ENCODE measurements around the gene CSE1L.
"Not testable (repeated sequence)": the region's sequence is repeated elsewhere in the genome, so short reads cannot be mapped to it uniquely, and the experiment has no call there.

CSE1L gene

GRCh38 chr20:49046087-49046900 lies at the start of gene CSE1L:
Gene CSE1L (plus strand): TSS chr20:49046312. CDS start chr20:49058464, 12,152 bp downstream.
- TF ChIP-seq, protein P1, sequence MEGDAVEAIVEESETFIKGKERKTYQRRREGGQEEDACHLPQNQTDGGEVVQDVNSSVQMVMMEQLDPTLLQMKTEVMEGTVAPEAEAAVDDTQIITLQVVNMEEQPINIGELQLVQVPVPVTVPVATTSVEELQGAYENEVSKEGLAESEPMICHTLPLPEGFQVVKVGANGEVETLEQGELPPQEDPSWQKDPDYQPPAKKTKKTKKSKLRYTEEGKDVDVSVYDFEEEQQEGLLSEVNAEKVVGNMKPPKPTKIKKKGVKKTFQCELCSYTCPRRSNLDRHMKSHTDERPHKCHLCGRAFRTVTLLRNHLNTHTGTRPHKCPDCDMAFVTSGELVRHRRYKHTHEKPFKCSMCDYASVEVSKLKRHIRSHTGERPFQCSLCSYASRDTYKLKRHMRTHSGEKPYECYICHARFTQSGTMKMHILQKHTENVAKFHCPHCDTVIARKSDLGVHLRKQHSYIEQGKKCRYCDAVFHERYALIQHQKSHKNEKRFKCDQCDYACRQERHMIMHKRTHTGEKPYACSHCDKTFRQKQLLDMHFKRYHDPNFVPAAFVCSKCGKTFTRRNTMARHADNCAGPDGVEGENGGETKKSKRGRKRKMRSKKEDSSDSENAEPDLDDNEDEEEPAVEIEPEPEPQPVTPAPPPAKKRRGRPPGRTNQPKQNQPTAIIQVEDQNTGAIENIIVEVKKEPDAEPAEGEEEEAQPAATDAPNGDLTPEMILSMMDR (IDR thresholded peaks at IDR 0.05; ENCODE audit: insufficient read depth, low read depth, low read length, missing control alignments), result peak; percentile 14
- peak within 1 kb of the TSS; percentile 92 for H3K4me3 ChIP-seq (ENCODE audit: low read length)
- DNase-seq (ENCODE audit: low read depth), result peak; percentile 96

DNA sequence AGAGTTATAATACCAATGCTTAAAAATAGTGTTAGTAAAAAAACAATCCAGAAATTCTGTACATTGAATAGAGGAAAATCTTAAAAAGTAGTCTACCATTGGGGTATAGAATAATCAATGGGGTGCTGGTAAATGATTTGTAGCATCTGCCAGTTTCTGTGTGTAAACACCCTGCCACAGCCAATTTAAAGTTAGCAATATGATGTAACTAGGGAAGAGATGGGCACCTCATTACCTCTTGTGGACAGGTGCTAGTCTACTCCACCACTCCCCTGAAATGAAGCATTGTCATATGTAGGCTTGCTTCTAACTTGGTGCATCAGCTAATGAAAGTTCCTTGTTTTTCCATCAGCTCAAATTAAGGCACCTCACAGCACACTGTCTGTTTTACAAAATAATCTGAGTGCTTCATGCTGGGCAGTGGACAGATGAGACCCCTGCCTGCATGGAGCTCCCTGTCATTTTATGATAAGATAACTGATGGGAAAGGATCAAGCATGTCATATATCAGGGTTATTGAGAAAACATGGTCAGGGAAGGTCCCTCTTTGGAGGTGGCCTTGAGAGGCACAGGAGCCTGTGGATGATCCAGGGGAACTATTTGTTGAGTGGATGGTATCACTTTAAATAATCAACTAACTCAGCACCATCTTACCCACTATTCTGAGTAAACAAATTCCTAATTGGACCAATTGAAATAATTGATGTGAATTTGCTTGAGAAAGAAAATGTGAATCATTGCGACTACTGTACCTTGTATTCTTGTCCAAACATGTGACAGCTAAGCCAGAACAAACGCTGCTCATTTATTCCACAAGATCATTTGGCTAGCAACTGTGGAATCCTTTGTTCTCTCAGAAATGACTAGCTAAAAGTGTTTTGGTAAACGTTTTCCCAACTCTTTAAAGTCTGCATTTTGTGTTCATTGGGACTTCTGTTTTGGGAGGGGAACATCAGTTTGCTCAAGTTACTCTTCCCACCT lies 45.9 kb upstream of the CSE1L start:
- peak; percentile 84 for DNase-seq (ENCODE audit: low read depth)
- no peak overlapping the region for H3K4me3 ChIP-seq (ENCODE audit: low read length)
- TF ChIP-seq, protein P1 (IDR thresholded peaks at IDR 0.05; ENCODE audit: insufficient read depth, low read depth, low read length, missing control alignments), result no peak

DNA sequence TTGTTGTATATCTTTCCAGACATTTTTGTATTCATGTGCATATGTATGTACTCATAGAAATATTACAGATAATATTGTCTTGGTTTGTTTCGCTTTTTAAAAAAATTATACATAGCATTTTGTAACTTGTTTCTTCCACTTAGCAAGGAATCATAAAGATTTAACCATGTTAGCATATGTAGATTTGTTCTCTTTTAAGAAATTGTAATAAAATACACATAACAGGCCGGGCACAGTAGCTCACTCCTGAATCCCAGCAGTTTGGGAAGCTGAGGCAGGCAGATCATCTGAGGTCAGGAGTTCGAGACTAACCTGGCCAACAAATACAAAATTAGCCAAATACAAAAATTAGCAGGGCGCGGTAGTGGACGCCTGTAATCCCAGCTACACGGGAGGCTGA lies 44.4 kb upstream of the CSE1L start:
- TF ChIP-seq, protein P1 (IDR thresholded peaks at IDR 0.05; ENCODE audit: insufficient read depth, low read depth, low read length, missing control alignments), result no peak
- DNase-seq (ENCODE audit: low read depth), result no peak
- H3K4me3 ChIP-seq (ENCODE audit: low read length), result no peak overlapping the region

DNA sequence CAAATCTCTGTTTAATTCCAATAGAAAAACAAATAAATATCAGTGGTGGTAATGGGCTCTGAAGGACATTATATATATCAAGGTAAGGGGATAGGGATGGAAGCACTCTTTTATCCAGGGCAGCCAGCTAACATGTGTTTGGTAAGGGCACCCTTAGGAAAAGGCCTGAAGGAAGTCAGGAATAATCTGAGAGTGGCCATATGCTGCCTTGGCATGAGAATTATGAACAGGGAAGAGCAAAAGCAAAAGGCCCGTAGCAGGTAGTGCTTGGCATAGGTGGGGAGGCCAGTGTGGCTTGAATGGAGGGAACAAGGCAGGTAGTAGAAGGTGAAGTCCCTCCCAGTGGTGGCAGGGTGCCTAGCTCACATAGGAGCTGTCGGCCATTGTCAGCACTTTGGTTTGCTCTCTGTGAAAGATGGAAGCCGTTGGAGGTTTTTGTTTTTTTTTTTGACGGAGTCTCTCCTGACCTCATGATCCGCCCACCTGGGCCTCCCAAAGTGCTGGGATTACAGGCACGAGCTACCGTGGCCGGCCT lies 39.6 kb upstream of the CSE1L start:
- no peak overlapping the region for H3K4me3 ChIP-seq (ENCODE audit: low read length)
- TF ChIP-seq, protein P1 (IDR thresholded peaks at IDR 0.05; ENCODE audit: insufficient read depth, low read depth, low read length, missing control alignments), result no peak
- no peak for DNase-seq (ENCODE audit: low read depth)

- TF ChIP-seq, protein P1 (IDR thresholded peaks at IDR 0.05; ENCODE audit: insufficient read depth, low read depth, low read length, missing control alignments), result no peak
- H3K4me3 ChIP-seq (ENCODE audit: low read length), result no peak overlapping the region
- no peak for DNase-seq (ENCODE audit: low read depth)
These were observed 36.0 kb upstream of the CSE1L start for GRCh38 chr20:49009899-49010631.

GRCh38 chr20:49024220-49024619 lies 21.9 kb upstream of the CSE1L start:
- no peak for DNase-seq (ENCODE audit: low read depth)

DNA sequence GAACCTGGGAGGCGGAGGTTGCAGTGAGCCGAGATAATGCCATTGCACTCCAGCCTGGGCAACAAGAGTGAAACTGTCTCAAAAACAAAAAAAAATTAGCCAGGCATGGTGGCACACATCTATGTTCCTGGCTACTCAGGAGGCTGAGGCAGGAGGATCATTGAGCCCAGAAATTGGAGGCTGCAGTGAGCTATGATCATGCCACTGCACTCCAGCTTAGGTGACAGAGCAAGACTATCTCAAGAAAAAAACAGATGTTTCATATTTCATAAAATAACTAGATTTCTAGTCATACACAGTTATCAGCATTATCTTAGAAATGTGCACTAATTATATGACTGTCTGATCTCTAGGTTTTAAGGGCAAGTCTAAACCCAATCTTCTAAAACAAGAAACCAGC lies 17.9 kb upstream of the CSE1L start:
- not testable (repeated sequence) for H3K4me3 ChIP-seq (ENCODE audit: low read length)

More at GRCh38 chr20:49024220-49024619, 21.9 kb upstream of the CSE1L start:
- no peak overlapping the region for H3K4me3 ChIP-seq (ENCODE audit: low read length)
- TF ChIP-seq, protein P1 (IDR thresholded peaks at IDR 0.05; ENCODE audit: insufficient read depth, low read depth, low read length, missing control alignments), result no peak

More for the DNA sequence above, 17.9 kb upstream of the CSE1L start:
- DNase-seq (ENCODE audit: low read depth), result not testable (repeated sequence)

Measured in epithelial cell of esophagus (primary cell).